HG03175 (cell line): ENCODE results near the gene MICU2.

Experiments used
- ATAC-seq: cut with Tn5 transposase; IDR thresholded peaks from one replicate; pipeline ENCODE4 v1.9.1; 2021; ENCODE audit warnings: mild to moderate bottlenecking, moderate library complexity; ENCODE audit not compliant: unreplicated experiment

The MICU2 gene

GRCh38 chr13:21603531-21604448 is at the start of gene MICU2:
MICU2 (minus strand) TSS chr13:21604170; CDS start chr13:21604148, 22 bp downstream.
- ATAC-seq: peak; percentile 96

DNA sequence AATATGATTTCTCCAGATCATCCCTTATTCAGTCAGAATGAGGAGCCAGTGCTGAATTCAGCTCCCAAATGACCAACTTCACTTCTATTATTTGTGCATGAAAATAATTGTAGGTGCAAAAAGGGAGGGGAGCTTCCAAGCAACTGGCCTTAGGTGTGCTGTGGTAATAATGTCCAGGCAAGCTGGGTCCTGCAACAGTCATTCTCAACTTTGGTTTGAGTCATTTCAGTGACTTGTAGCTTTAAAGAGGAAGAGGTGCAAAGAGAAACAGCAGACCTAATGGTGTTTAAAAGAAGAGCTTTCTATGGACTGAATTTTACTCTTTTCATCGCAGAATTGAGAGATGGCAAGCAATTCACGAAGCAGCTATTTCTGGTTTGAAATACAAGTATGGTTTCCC is 37.7 kb upstream of the MICU2 start:
- ATAC-seq: no peak

DNA sequence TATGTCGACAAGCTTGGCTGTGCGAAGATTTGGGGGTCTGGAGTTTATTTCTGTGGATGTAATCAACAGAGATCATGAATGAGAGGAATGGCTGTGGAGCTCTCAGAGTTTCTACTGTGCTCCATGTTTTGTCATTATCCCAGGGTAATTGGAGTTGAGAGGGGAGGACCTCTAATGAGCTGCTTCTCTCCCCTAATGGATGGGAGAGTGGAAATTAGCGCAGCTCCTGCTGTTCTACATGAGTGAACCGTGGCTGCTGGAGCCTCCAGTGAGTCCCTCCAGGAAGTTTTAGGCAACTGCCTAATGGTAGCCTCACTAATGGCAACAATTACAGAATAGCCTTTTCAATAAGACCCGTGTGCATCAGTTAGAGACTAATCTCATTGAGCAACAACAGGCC is 35.6 kb upstream of the MICU2 start:
- no peak for ATAC-seq

- peak; percentile 54 for ATAC-seq
Observed at GRCh38 chr13:21638319-21639282, 34.6 kb upstream of the MICU2 start.

DNA sequence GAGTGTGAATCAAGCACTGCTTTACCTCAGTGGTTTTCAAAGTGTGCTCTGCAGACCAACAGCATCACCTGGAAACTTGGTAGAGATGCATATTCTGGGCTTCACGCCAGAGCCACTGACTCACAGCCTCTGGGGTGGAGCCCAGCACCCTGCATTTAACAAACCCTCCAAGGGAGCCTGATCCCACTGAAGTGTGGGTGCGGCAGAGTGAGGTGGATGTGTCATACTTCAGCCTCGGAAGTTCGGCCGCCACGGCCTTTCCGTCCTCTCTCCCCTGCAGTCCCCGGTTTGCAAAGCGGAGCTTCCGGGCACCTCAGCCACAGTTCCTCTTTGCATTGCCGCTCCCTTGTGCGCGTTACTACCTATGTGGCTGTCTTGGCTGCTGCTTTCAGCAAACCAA is 33.3 kb upstream of the MICU2 start:
- no peak for ATAC-seq

DNA sequence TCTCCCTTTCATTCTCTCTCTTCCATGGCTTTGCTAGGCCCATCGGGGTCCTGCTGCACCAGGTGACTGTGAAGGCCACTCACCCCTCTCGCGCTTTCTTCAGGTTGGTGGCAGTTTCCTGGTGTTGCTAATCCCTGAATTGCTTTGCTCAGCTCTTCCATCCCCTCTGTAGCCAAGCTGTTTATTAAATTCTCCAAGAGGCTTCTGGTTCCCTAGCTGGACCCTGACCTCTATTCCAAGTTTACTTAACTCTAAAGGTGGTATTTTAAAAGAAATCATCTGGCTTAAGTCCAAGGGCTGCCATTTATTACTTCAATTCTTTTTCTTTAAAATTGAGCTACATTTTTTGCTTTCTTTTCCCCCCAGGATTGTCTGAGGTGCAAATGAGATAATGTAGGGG is 32.7 kb upstream of the MICU2 start:
- ATAC-seq: no peak

- ATAC-seq: no peak
Observed at GRCh38 chr13:21632196-21632595, 28.2 kb upstream of the MICU2 start.

DNA sequence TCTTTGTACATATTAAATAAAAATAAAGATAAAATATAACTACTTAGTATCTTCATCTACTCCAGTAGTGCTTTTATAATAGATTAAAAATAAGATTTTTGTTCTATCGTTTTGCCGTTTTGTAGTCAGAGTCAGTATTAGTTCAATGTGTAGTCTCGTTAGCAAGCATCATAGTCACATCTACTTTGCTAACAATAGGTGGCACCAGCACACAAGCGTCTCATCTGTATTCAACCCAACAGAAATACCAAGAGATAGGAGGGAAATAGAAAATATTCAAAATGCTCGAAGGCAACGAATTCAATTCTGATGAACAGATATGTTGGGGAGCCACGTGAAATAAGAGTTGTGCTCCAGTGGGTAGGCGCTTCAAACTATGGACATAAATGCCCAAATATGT is 21.4 kb upstream of the MICU2 start:
- peak; percentile 42 for ATAC-seq

DNA sequence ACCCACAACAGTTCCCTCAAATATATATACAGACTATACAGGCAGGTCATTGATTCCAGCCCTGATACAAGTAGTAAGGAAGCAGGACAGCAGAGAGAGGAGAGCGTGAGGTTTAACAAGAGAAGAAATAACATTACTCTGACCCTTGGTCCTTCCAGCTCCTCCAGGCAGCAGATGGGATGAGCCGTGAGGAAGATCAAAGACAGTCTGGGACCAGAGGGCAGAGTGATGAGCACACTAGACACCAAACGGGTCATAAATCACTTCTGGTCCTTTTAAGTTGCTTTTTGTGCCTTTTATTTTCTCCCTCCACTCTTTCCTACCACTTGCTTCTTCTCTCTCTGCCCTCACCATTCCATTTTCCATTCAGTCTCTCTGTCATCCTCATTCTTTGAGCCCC is 16.9 kb upstream of the MICU2 start:
- no peak for ATAC-seq

GRCh38 chr13:21619633-21620220 is 15.8 kb upstream of the MICU2 start:
- ATAC-seq: no peak

- no peak for ATAC-seq
Observed at GRCh38 chr13:21616880-21617279, 12.9 kb upstream of the MICU2 start.

DNA sequence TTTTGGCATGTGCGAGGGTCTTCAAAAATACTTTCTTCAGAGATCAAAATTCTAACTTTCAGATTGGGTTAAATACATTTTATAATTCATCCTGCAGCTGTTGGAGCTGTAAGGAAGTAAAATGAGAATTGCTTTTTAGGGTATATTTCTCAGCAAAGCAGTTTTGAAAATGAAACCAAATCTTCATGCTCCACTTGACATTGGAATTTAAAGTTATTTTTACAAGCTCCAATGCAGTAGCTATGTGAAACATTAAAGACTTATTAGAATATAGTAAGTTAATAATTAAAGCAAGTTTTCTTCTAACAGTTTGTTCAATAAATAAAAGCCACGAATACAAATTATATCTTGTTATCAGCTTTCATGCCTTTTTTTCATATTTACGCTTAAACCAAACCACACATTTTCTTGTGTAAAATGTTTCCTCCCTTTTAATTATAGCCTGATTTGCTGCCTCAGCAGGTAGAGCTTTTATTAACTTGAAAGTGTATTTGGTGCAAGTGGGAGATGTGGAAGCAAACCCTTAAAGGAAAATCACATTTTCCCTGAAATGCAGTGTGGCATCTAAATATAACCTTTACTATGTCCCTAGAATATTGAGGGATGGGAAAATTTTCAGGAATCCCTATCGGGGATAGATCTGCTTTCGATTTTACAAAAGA is 12.4 kb upstream of the MICU2 start:
- no peak for ATAC-seq

- no peak for ATAC-seq
Observed at GRCh38 chr13:21615427-21615826, 11.5 kb upstream of the MICU2 start.

DNA sequence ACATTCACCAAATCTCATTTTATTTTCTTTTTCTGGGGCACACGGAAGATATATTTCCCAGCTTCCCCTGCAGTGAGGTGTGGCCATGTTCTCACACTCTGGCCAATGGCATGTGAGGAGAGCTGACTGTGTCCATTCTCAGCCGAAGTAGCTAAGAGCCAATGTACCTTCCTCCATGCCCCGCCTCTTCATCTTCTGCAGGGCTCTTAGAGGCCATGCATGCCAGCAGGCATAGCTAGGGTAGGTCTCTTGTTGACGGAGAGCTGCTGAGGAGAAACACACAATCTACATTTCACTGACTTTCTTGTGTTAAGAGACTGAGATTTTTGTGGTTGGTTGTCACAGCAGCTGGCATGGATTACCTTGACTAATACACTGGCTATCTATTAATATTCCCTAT is 9.8 kb upstream of the MICU2 start:
- no peak for ATAC-seq

DNA sequence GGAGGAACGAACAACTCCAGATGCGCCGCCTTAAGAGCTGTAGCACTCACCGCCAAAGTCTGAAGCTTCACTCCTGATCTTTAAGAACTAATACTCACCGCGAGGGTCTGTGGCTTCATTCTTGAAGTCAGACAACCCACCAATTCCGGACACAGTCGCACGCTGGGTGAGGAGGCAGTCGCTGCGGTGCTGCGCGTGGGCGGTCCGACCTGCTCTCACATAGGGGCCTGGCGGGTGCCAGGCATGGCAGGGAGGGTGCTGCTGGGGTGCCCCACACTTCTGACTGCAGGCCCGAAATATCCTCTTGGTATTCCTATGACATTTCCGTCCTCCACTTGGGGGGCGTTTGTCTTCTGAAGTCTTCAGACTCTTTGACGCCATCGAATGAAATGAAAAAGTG is 7.4 kb upstream of the MICU2 start:
- ATAC-seq: no peak

DNA sequence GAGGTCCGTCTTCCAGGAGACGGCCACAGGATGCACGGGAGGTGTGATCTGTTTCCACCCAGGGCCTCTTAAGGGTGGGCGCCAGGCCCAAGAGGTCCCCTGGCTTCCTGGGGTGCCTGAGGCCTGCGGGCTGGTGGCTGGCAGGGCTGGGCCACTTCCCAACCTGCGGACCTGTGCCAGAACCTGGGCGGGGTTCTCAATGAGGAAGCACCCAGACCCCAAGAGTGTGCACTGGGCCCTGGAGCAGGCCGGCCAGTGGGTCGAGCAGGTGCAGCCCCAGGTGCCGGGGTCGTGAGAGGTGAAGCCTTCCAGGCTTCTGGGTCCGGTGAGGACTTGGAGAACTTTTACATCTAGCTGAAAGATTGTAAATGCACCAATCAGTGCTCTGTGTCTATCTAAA is 6.7 kb upstream of the MICU2 start:
- ATAC-seq: no peak

GRCh38 chr13:21608961-21609360 is 5.0 kb upstream of the MICU2 start:
- ATAC-seq: no peak

- ATAC-seq: no peak
Observed at GRCh38 chr13:21606796-21607195, 2.8 kb upstream of the MICU2 start.

DNA sequence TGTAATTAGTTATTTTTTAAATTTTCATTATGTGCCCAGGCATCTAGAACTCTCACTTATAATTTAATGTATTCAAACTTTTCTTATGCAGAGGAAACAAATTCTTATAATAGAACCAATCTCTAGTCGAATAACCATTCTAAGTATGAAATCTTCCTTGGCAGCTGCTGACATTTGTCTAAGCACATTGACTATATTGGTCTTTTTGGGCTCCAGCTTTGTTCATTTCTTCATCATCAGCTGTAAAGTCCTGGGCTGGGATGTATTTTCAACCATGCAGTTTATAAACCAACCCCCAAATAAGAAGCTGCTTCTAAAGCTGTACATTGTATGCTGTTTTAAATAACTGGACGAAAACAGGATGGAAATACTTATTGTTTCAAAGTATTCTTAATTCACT is 2.3 kb upstream of the MICU2 start:
- ATAC-seq: no peak

GRCh38 chr13:21596722-21597121 is 7.2 kb downstream of the MICU2 start:
- no peak for ATAC-seq

DNA sequence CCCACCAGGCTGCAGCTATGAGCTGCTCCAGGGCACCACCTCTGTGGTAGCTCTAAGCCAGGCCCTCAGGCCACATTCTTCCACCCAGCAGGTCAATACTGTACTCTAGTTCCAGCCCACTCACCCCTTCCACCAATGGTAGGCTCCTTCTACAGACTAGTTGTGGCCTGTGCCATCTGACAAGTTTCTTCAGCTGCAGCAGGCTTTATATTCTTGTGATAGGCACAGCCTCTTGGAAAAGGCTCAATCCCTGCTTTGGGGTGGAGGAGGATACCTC is 8.5 kb downstream of the MICU2 start:
- peak; percentile 57 for ATAC-seq
